B cell (primary cell): Measurements from ENCODE around the gene PIK3CB. TPM values are rescaled to one million over a fixed set of nuclear protein-coding genes. Genes with fewer than 3 reads are reported as not detected.

Experiments
- ATAC-seq: fragments of 200-7000 bp; cut with Tn5 transposase; one replicate; pipeline ENCODE4 v1.10.0; 2021; ENCODE audit warnings: low read depth, mild to moderate bottlenecking, moderate number of reproducible peaks, moderate library complexity
- CTCF ChIA-PET: fragments of 350-600 bp; sonication (Branson Sonifier 250); formaldehyde crosslinking; loops from one replicate; lab custom pipeline; 2021; ENCODE audit warnings: antibody characterized with exemption, inconsistent platforms; lab: Charles Lee
- POLR2A ChIA-PET: fragments of 350-600 bp; sonication (Branson Sonifier 250); formaldehyde crosslinking; loops from one replicate; lab custom pipeline; 2021; ENCODE audit warnings: antibody characterized with exemption; lab: Charles Lee
- DNase-seq: peaks from one replicate; pipeline ENCODE4 v3.0.0; 2013
- H2AFZ ChIP-seq: 2 replicates; pipeline ENCODE4 v1.6.1; 2012; ENCODE audit warnings: mild to moderate bottlenecking, low read depth, low read length; ENCODE audit not compliant: insufficient read depth, poor library complexity, severe bottlenecking
- H3K27ac ChIP-seq, 2 donors: 1 replicate in 1 of 2; 2 replicates in 1 of 2; pipeline ENCODE4 v1.5.1; 2012 to 2013; ENCODE audit warnings: low read length in 2 of 2, mild to moderate bottlenecking in 2 of 2, moderate library complexity in 1 of 2
- H3K27me3 ChIP-seq, 4 experiments: fragments of 200-600 bp in 1 of 4; sonication (generic) in 1 of 4; replicated peaks in 1 of 4; 1 replicate in 2 of 4; 2 replicates in 2 of 4; pipeline versions ENCODE4 v1.6.1 to v1.7.0; 2013 to 2016; ENCODE audit warnings: low read length in 3 of 4, mild to moderate bottlenecking in 2 of 4, mixed read lengths in 1 of 4, moderate library complexity in 1 of 4; ENCODE audit not compliant: insufficient read depth in 4 of 4, control insufficient read depth in 3 of 4; ENCODE audit errors: control extremely low read depth in 1 of 4
- H3K36me3 ChIP-seq, 2 experiments: replicated peaks in 1 of 2; 1 replicate in 1 of 2; 2 replicates in 1 of 2; pipeline versions ENCODE4 v1.6.1 to v1.7.1; 2013; ENCODE audit warnings: low read length in 1 of 2; ENCODE audit not compliant: insufficient read depth in 2 of 2, control insufficient read depth in 1 of 2; ENCODE audit errors: control extremely low read depth in 1 of 2, extremely low read depth in 1 of 2
- H3K4me1 ChIP-seq, 2 donors: fragments of 200-600 bp in 1 of 2; sonication (generic) in 1 of 2; 1 replicate in 1 of 2; 2 replicates in 1 of 2; pipeline versions ENCODE4 v1.5.1 to v1.6.1; 2013 to 2017; ENCODE audit warnings: low read length in 2 of 2; ENCODE audit not compliant: control insufficient read depth in 2 of 2, insufficient read depth in 2 of 2
- H3K4me2 ChIP-seq: replicated peaks from 2 replicates; pipeline ENCODE3; 2012; ENCODE audit warnings: mild to moderate bottlenecking, low read depth, low read length; ENCODE audit not compliant: poor library complexity, severe bottlenecking
- H3K4me3 ChIP-seq, 5 experiments: fragments of 200-600 bp in 1 of 5; sonication (generic) in 1 of 5; 1 replicate in 3 of 5; 2 replicates in 2 of 5; pipeline versions ENCODE4 v1.5.1 to v1.7.0; 2011 to 2016; ENCODE audit warnings: low read length in 4 of 5, mild to moderate bottlenecking in 4 of 5, low read depth in 2 of 5, control low read depth in 1 of 5, moderate library complexity in 1 of 5; ENCODE audit not compliant: insufficient read depth in 1 of 5; ENCODE audit errors: control extremely low read depth in 1 of 5, extremely low read depth in 1 of 5
- H3K79me2 ChIP-seq: fragments of 200-600 bp; sonication (generic); one replicate; pipeline ENCODE4 v1.6.0; 2016; ENCODE audit warnings: low read length; ENCODE audit not compliant: control insufficient read depth, insufficient read depth
- H3K9ac ChIP-seq: fragments of 200-600 bp; sonication (generic); 2 replicates; pipeline ENCODE4 v1.6.1; 2017; ENCODE audit warnings: mild to moderate bottlenecking, low read length, moderate library complexity
- H3K9me3 ChIP-seq, 3 donors: one replicate each; pipeline versions ENCODE4 v1.6.1 to v1.7.1; 2013; ENCODE audit warnings: low read length in 2 of 3; ENCODE audit not compliant: control insufficient read depth in 2 of 3, insufficient read depth in 1 of 3; ENCODE audit errors: control extremely low read depth in 1 of 3
- H4K20me1 ChIP-seq: 2 replicates; pipeline ENCODE4 v1.6.0; 2012; ENCODE audit warnings: mild to moderate bottlenecking, low read length; ENCODE audit not compliant: insufficient read depth, control insufficient read depth, poor library complexity, severe bottlenecking
- H3K27ac Mint-ChIP-seq: one replicate; pipeline ENCODE4 v1.8.0; 2021; ENCODE audit warnings: mixed read lengths
- H3K27me3 Mint-ChIP-seq: one replicate; pipeline ENCODE4 v1.8.0; 2021; ENCODE audit warnings: mixed read lengths
- H3K4me1 Mint-ChIP-seq: one replicate; pipeline ENCODE4 v1.8.0; 2021; ENCODE audit warnings: mixed read lengths
- H3K4me3 Mint-ChIP-seq: one replicate; pipeline ENCODE4 v1.8.0; 2021; ENCODE audit warnings: mixed read lengths
- H3K9me3 Mint-ChIP-seq: one replicate; pipeline ENCODE4 v1.8.0; 2022; ENCODE audit warnings: mixed read lengths; ENCODE audit not compliant: insufficient read depth
- CTCF ChIP-seq: fragments of 200-600 bp; IDR thresholded peaks from one replicate; pipeline ENCODE4 v1.8.0; 2022; ENCODE audit warnings: antibody characterized with exemption, mild to moderate bottlenecking
- EZH2 ChIP-seq: IDR thresholded peaks from 2 replicates; pipeline ENCODE4 v1.6.1; 2012; ENCODE audit warnings: borderline replicate concordance, low read depth, mild to moderate bottlenecking, moderate library complexity, low read length; ENCODE audit not compliant: insufficient read depth, poor library complexity, severe bottlenecking
- WGBS: methylation state at CpG from one replicate; pipeline ENCODE4 v1.1.5; 2013; ENCODE audit warnings: missing lambda C conversion rate; ENCODE audit not compliant: insufficient coverage; 5-methylcytosine and 5-hydroxymethylcytosine counted together
- intact Hi-C: fragments of 100-400 bp; cut with micrococcal nuclease; formaldehyde crosslinking; loops from one replicate; pipeline ENCODE4 v1.10.0; 2022
- polyA plus RNA-seq: library from polyadenylated mRNA; depleted of rRNA; stranded (reverse); fragments of >200 nt; gene quantifications from 2 replicates; pipeline ENCODE4 v1.2.3, GENCODE V29; 2012
- total RNA-seq, 2 donors: library from RNA; stranded (reverse); fragments of 120-200 nt in 1 of 2; gene quantifications; 1 replicate in 1 of 2; 2 replicates in 1 of 2; pipeline versions ENCODE4 v1.2.3 to v1.2.4, GENCODE V29; 2013 to 2022

The PIK3CB gene
- total and polyA plus RNA-seq, 2 donors (not counting 1 experiment from before 2014, with no cell fraction given) = 3.6 to 29.4 TPM

GRCh38 chr3:138684396-138684795, 150.3 kb downstream of the PIK3CB start:
- Histone ChIP-seq H3K9me3 (peaks cover 0 to 4% (median 0%) of the 10 kb centered on the region in 3 donors), H3K36me3 (peaks cover 2 to 3% of the 10 kb centered on the region in 2 experiments), H2AFZ (no peak overlapping the region), H4K20me1 (no peaks in the 10 kb centered on the region), H3K27ac (no peak overlapping the region), H3K4me2 (no peak overlapping the region), H3K4me3 (no peak overlapping the region), H3K79me2 (no peaks in the 10 kb centered on the region), H3K9ac (no peak overlapping the region), H3K4me1 (peaks cover 23% of the 10 kb centered on the region in 2 donors), H3K27me3 (no peaks in the 10 kb centered on the region)
- ChIA-PET POLR2A (no interaction called here), CTCF (no interaction called here)
- no peak for DNase-seq
- 45% methylated on average over 1 of the region's 4 CpGs for WGBS
- ATAC-seq = no peak
- intact Hi-C loops = loop anchor here (10.0 kb wide), 1 partner anchor 70 kb away; no protein-coding TSS in a partner anchor
- Mint-ChIP-seq H3K9me3 (no peaks in the 10 kb centered on the region), H3K27me3 (no peaks in the 10 kb centered on the region), H3K27ac (no peak overlapping the region), H3K4me1 (peaks cover 29% of the 10 kb centered on the region), H3K4me3 (no peak overlapping the region)
- TF ChIP-seq EZH2 = no peak
- TF ChIP-seq CTCF = no peak

- TF ChIP-seq CTCF = no peak
- TF ChIP-seq EZH2 = no peak
- Histone ChIP-seq H3K9ac (no peak overlapping the region), H3K4me2 (no peak overlapping the region), H3K4me3 (no peak overlapping the region), H3K27me3 (no peaks in the 10 kb centered on the region), H2AFZ (no peak overlapping the region), H3K9me3 (peaks cover 0 to 4% (median 0%) of the 10 kb centered on the region in 3 donors), H3K79me2 (no peaks in the 10 kb centered on the region), H4K20me1 (no peaks in the 10 kb centered on the region), H3K36me3 (peaks cover 2 to 3% of the 10 kb centered on the region in 2 experiments), H3K27ac (no peak overlapping the region), H3K4me1 (peaks cover 12 to 15% of the 10 kb centered on the region in 2 donors)
- no peak for DNase-seq
- Mint-ChIP-seq H3K4me3 (no peak overlapping the region), H3K27ac (no peak overlapping the region), H3K9me3 (no peaks in the 10 kb centered on the region), H3K4me1 (peaks cover 19% of the 10 kb centered on the region), H3K27me3 (no peaks in the 10 kb centered on the region)
- ChIA-PET POLR2A (no interaction called here), CTCF (interaction anchor here (1.1 kb wide), 1 partner anchor 233 kb away, joined by 5 read pairs; no protein-coding TSS in a partner anchor)
- intact Hi-C loops = loop anchor here (10.0 kb wide), 1 partner anchor 68 kb away; no protein-coding TSS in a partner anchor
- no peak for ATAC-seq
These were observed 152.1 kb downstream of the PIK3CB start for GRCh38 chr3:138682648-138683047.
